Tibial nerve (tissue), 3 donors: ENCODE results near the gene KXD1.

ENCODE experiments used
- POLR2A ChIP-seq, 2 donors: fragments of 450-650 bp; IDR thresholded peaks; one replicate each; pipeline ENCODE4 v1.6.1; 2017; ENCODE audit warnings: antibody characterized with exemption in 2 of 2, mild to moderate bottlenecking in 2 of 2, moderate library complexity in 2 of 2
- TF ChIP-seq, protein P1 (sequence below), 5 experiments: fragments of 200-600 bp in 3 of 5; fragments of 450-650 bp in 2 of 5; sonication (generic) in 3 of 5; IDR thresholded peaks; one replicate each; pipeline ENCODE4 v1.5.1; 2016 to 2019; ENCODE audit warnings: antibody characterized with exemption in 5 of 5, mild to moderate bottlenecking in 3 of 5, moderate library complexity in 2 of 5

DNA sequence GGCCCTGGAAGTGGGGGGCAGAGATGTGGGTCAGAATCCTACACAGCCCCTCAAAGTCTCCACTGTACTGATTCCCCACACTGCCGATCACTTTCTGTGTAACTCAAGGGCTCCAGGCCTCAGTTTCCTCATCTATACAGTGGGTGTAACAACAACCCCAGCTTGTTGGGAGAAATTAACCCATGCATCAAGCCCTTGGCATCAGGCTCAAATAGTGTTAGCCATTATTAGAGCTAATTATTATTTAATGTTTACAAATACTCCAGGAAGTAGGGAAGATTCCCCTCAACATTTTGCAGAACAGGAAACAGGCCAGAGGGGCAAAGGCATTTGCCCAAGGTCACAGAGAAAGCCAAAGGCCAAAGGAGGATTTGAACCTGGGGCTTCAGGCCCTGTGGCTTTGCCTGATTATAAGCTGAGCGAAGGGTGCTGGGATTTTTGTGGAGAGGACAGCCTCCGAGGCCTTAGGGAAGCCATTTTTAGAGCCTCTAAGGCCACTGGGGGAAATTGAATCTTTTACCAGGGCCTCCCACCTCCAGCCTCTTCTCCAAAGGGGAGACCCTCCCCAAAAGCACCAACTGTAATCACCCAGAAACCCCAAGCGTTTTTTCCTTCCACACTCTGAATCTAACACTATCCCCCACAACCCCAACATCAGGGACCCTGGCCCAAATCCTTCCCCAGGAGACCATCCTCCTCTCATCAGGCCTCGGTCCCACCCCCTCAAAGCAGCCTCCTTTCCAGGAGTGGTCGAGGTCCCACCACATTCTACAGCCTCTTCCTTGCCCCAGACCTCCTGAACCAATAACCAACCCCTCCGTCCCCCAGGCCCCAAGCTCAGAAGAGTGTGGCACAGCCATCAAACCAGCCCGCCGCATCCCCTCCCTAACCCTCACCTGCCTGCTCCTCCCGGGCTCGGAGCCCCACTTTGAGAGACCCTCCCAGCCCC is 15.4 kb upstream of the KXD1 start:
- TF ChIP-seq, protein P1, sequence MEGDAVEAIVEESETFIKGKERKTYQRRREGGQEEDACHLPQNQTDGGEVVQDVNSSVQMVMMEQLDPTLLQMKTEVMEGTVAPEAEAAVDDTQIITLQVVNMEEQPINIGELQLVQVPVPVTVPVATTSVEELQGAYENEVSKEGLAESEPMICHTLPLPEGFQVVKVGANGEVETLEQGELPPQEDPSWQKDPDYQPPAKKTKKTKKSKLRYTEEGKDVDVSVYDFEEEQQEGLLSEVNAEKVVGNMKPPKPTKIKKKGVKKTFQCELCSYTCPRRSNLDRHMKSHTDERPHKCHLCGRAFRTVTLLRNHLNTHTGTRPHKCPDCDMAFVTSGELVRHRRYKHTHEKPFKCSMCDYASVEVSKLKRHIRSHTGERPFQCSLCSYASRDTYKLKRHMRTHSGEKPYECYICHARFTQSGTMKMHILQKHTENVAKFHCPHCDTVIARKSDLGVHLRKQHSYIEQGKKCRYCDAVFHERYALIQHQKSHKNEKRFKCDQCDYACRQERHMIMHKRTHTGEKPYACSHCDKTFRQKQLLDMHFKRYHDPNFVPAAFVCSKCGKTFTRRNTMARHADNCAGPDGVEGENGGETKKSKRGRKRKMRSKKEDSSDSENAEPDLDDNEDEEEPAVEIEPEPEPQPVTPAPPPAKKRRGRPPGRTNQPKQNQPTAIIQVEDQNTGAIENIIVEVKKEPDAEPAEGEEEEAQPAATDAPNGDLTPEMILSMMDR (IDR thresholded peaks at IDR 0.05), result no peak
- TF ChIP-seq POLR2A (IDR thresholded peaks at IDR 0.05), result no peak
